Activated CD8-positive, alpha-beta memory T cell treated with anti-CD3 and anti-CD28 coated beads, Interleukin-2, amount 50 U/mL, for 1 hour (primary cell): Measurements from ENCODE around the gene CASZ1.

ENCODE experiments used
- DNase-seq: peaks from one replicate; pipeline ENCODE4 v3.0.0-alpha.2; 2020; ENCODE audit errors: extremely low read depth

CASZ1 gene

GRCh38 chr1:10821388-10821787 lies 24.9 kb upstream of the CASZ1 start:
- no peak for DNase-seq

GRCh38 chr1:10820422-10820821 lies 24.0 kb upstream of the CASZ1 start:
- DNase-seq: no peak

- DNase-seq: no peak
Measured at GRCh38 chr1:10819198-10819901, 22.9 kb upstream of the CASZ1 start.

GRCh38 chr1:10818262-10819197 lies 22.1 kb upstream of the CASZ1 start:
- no peak for DNase-seq

GRCh38 chr1:10816743-10817369 lies 20.4 kb upstream of the CASZ1 start:
- DNase-seq: no peak

GRCh38 chr1:10816233-10816632 lies 19.8 kb upstream of the CASZ1 start:
- DNase-seq: no peak

GRCh38 chr1:10815858-10816195 lies 19.4 kb upstream of the CASZ1 start:
- DNase-seq: no peak

GRCh38 chr1:10814976-10815857 lies 18.8 kb upstream of the CASZ1 start:
- DNase-seq: no peak

GRCh38 chr1:10814312-10814711 lies 17.9 kb upstream of the CASZ1 start:
- no peak for DNase-seq

- DNase-seq: no peak
Measured at GRCh38 chr1:10813799-10814198, 17.4 kb upstream of the CASZ1 start.

- no peak for DNase-seq
Measured at GRCh38 chr1:10812387-10812915, 16.0 kb upstream of the CASZ1 start.

GRCh38 chr1:10808441-10808840 lies 12.0 kb upstream of the CASZ1 start:
- no peak for DNase-seq

- no peak for DNase-seq
Measured at GRCh38 chr1:10806966-10807365, 10.5 kb upstream of the CASZ1 start.

- DNase-seq: no peak
Measured at GRCh38 chr1:10803971-10804820, 7.8 kb upstream of the CASZ1 start.

GRCh38 chr1:10802944-10803715 lies 6.7 kb upstream of the CASZ1 start:
- DNase-seq: no peak

- no peak for DNase-seq
Measured at GRCh38 chr1:10800778-10801177, 4.3 kb upstream of the CASZ1 start.

- DNase-seq: no peak
Measured at GRCh38 chr1:10799726-10800125, 3.3 kb upstream of the CASZ1 start.

GRCh38 chr1:10795276-10796021 lies 997 bp downstream of the CASZ1 start:
- no peak for DNase-seq

GRCh38 chr1:10794724-10795275 lies 1.6 kb downstream of the CASZ1 start:
- no peak for DNase-seq
